MM.1S (cell line): ENCODE results near the gene DCAF8L2.

Experiments used
- CTCF ChIP-seq: fragments of 300-600 bp; sonication (generic); IDR thresholded peaks from 2 replicates; pipeline ENCODE4 v1.5.1; 2016; ENCODE audit warnings: antibody characterized with exemption, low read length, mixed read lengths
- EZH2 ChIP-seq: fragments of 300-600 bp; sonication (generic); optimal IDR thresholded peaks from 2 replicates; pipeline ENCODE3; 2017; ENCODE audit warnings: low read depth, mild to moderate bottlenecking, antibody characterized with exemption, low read length, mixed read lengths

- TF ChIP-seq CTCF (no peak), EZH2 (no peak)
Observed at GRCh38 chrX:27575565-27575964, 14.6 kb upstream of the DCAF8L2 start.
